HepG2 (cell line): ENCODE results near the gene BEX1.
"Not testable (repeated sequence)": the region's sequence is repeated elsewhere in the genome, so short reads cannot be mapped to it uniquely, and the experiment has no call there.

Experiments used
- ASH2L ChIP-seq: fragments of 300-600, 200-600 bp; sonication (generic); IDR thresholded peaks from 2 replicates; pipeline ENCODE4 v1.7.0; 2017; ENCODE audit warnings: low read depth, mild to moderate bottlenecking, moderate library complexity, mixed read lengths, low read length; ENCODE audit not compliant: insufficient read length
- EED ChIP-seq: sonication (generic); formaldehyde crosslinking; IDR thresholded peaks from 2 replicates; pipeline ENCODE4 v1.5.0; 2020; ENCODE audit warnings: mild to moderate bottlenecking, missing genetic modification reagents
- EP300 ChIP-seq, 3 experiments: sonication (generic) in 1 of 3; formaldehyde crosslinking in 1 of 3; IDR thresholded peaks; 2 replicates each; pipeline versions ENCODE4 v1.5.1 to v1.6.1; 2011 to 2020; ENCODE audit warnings: low read depth in 2 of 3, low read length in 2 of 3, borderline replicate concordance in 1 of 3, improper control_type of control experiment in 1 of 3, mild to moderate bottlenecking in 1 of 3, missing genetic modification reagents in 1 of 3, moderate library complexity in 1 of 3
- ZBTB7A ChIP-seq: sonication (generic); formaldehyde crosslinking; IDR thresholded peaks from 2 replicates; pipeline ENCODE4 v1.8.0; 2022; ENCODE audit warnings: mild to moderate bottlenecking, missing genetic modification reagents
- ZNF615 ChIP-seq: sonication (generic); formaldehyde crosslinking; IDR thresholded peaks from 2 replicates; pipeline ENCODE4 v1.5.0; 2020; ENCODE audit warnings: mild to moderate bottlenecking, missing genetic modification reagents, borderline replicate concordance
- TF ChIP-seq, protein P1 (sequence below): fragments of 450-650 bp; IDR thresholded peaks from 2 replicates; pipeline ENCODE4 v1.6.1; 2017; ENCODE audit warnings: mild to moderate bottlenecking

DNA sequence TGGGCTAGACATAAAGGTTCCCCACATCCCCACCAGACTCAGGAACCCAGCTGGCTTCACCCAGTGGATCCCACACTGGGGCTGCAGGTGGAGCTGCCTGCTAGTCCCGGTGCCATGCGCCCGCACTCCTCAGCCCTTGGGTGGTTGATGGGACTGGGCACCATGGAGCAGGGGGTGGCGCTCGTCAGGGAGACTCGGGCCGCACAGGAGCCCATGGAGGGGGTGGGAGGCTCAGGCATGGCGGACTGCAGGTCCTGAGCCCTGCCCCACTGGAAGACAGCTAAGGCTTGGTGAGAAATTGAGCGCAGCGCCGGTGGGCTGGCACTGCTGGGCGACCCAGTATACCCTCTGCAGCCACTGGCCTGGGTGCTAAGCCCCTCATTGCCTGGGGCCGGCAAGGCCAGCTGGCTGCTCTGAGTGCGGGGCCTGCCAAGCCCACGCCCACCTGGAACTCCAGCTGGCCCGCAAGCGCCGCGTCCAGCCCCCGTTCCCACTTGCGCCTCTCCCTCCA lies 43.3 kb upstream of the BEX1 start:
- TF ChIP-seq, protein P1, sequence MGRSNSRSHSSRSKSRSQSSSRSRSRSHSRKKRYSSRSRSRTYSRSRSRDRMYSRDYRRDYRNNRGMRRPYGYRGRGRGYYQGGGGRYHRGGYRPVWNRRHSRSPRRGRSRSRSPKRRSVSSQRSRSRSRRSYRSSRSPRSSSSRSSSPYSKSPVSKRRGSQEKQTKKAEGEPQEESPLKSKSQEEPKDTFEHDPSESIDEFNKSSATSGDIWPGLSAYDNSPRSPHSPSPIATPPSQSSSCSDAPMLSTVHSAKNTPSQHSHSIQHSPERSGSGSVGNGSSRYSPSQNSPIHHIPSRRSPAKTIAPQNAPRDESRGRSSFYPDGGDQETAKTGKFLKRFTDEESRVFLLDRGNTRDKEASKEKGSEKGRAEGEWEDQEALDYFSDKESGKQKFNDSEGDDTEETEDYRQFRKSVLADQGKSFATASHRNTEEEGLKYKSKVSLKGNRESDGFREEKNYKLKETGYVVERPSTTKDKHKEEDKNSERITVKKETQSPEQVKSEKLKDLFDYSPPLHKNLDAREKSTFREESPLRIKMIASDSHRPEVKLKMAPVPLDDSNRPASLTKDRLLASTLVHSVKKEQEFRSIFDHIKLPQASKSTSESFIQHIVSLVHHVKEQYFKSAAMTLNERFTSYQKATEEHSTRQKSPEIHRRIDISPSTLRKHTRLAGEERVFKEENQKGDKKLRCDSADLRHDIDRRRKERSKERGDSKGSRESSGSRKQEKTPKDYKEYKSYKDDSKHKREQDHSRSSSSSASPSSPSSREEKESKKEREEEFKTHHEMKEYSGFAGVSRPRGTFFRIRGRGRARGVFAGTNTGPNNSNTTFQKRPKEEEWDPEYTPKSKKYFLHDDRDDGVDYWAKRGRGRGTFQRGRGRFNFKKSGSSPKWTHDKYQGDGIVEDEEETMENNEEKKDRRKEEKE = not testable (repeated sequence)
- not testable (repeated sequence) for TF ChIP-seq ZNF615 (CRISPR knock-in tag); ASH2L; EP300 (IDR thresholded peaks at IDR 0.05; ENCODE audit: low read depth in 2 of 2, low read length in 2 of 2); EP300 (CRISPR knock-in tag; IDR thresholded peaks at IDR 0.05; ENCODE audit: borderline replicate concordance); EED (CRISPR knock-in tag); ZBTB7A
